ENCODE results near the gene KCNJ1.

KCNJ1 gene

DNA sequence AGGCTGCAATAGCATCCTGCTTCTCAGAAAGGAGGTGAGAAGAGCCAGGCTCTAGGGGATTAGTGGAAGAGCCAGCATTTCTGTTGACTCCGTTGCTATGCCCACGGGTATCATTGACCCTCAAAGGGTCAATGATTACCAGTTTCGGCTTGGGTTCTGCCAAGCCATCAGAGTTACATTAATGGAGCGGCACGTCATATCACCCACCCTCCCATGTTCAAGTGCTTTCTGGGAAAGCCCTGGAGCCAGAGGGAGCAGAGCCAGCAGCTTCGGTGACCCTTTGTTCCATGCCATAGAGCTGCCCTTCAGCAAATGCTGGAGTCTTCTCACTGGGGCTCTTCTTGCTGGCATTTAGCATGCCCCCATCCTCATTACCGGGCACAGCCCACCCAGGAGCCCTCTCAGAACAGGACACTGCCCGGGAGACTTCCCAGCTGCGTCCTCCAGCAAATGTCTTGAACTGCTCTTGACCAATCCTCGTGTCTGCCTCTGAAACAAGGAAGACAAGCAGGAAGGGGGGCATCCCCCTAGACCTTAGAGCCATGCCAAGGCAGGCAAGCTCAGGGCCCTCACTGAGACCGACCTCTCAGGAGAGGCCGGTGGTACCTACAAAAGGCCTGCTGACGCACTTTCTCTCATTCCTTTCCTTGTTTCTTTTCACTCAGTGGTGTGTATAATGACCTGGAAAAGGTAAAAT lies 14.6 kb downstream of the KCNJ1 start:
- no peak for DNase-seq (ENCODE audit: low read depth, low spot score)

DNA sequence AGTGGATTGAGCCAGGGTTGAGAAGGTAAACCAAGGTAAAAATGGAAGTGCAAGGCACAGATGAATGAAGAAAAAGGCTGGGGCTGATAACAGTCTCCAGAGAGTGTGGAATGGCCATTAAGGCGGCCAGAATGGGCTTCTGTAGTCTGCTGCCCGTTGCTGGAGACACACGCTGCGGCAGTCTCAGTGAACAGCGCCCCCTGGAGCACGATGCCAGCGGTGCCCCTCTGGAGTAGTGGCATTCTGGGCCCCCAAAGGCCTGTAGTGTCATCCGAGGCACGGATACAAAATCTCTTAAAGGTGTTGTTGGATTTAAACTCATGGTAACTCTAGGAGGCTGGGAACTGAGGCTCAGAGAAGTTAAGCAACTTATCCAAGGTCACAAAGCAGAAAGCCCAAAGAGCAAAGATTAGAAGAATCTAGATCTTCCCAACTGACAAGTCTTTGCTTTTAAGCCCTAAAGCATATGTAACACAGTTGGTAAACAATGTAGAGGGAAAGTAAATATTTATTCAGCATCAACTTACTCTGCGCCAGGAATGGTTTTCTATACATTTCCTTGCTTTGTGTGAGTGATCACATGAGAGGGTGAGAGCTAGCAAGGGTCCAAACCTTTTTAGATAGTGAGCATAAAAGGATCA lies 18.2 kb downstream of the KCNJ1 start:
- DNase-seq (ENCODE audit: low read depth, low spot score) = no peak

DNA sequence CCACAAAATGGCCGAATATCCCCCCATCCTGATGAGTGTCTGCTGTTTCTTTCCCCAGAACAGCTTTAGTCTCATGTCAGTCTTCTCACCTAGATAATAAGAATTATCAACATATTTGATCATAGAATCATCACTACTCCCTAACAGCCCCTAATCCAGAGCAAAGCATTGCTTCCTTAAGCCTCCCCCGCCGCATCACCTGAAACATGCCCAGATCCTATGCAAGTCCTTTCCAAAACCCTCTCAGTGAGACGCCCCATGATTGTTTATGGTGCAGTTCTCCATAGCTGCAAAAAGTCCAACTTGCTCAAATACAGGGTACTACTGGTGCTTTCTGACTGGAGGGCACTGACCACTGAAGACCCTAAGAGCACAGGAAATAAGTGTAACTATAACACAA lies 20.1 kb downstream of the KCNJ1 start:
- no peak for DNase-seq (ENCODE audit: low read depth, low spot score)

DNA sequence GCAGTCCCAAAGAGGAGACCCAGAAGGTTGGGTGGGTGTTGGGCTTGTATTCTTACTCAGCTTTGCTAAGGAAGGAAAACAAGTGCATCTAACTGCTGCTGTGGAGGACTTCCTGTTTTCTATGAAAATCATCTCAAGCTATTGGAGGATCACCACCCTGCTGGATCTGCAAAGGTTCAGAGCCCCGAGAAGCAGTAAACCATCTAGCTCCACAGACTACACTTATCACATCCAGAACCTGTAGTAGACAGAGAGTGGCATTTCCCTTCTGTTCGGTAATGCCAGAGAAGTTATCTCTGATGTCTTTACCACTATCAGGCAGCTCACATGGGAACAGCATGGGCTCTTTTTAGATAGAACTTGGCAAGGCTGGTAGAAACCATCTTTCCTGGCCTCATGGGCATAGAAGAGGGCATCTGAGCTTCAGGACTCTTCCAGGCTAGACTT lies 21.7 kb downstream of the KCNJ1 start:
- no peak for DNase-seq (ENCODE audit: low read depth, low spot score)

DNA sequence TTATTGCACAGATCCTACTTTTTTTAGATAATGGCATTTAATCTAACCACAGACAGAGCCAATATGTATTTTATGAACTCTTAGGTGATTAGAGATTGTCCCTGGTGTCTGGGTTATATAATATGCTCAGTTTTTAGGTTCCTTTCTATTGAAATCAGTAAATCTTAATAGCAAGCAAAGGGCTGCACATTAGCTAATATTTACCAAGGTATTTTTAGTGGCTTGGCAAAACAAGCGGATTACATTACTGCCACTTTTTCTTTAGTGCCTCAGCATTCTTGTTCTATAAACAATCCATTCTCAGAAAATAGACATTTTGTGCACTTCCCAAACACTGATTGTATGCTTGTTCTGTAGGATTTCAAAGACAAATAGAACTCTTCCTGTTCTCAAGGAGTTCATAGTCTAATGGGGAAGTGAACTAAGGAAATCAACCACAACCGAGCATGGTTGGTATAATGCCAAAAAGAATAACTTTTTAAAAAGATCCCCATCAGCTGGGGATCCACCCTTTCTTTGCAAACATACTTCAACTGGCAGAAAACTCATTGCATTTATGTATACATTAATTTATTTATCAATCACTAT lies 23.8 kb downstream of the KCNJ1 start:
- no peak for DNase-seq (ENCODE audit: low read depth, low spot score)

- no peak for DNase-seq (ENCODE audit: low read depth, low spot score)
Measured at GRCh38 chr11:128841461-128842072, 25.5 kb downstream of the KCNJ1 start.

GRCh38 chr11:128840783-128841182 lies 26.3 kb downstream of the KCNJ1 start:
- no peak for DNase-seq (ENCODE audit: low read depth, low spot score)

DNA sequence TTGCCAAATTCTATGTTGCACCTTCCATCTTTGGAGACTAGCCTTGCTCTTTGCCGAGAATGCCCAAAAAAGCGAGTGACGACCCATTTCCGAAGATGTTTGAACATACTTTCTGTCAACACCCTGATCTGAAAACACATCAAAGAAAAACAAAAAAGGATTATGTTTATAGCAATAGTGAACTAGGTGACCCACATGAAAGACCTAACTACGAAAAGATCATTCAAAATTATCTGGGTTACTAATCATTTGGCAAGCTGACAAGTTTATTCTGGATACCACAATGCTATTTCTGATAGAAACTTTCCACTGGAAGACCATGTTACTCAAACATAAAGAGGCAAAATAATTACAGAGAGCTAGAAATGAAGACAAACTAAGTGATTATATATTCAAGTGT lies 27.0 kb downstream of the KCNJ1 start:
- no peak for DNase-seq (ENCODE audit: low read depth, low spot score)

DNA sequence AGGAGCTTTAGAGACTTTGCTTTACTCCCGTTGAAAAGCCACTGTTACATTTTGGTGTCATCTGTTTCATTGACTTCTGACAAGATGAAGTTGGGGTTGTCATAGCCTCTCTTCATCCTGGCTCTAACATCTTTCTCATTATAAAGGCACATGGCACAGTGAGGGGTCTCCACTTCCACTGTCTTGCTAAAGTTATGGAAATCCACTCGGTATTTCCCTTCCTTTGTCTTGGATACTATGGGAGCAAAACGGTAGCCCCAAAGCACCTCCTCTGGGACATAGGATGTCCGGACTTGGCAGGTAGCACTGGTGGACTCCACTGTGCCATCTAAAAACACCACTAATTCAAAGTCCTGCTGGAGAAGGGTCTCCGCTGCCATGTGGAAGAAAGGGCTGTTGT lies 28.0 kb downstream of the KCNJ1 start:
- no peak for DNase-seq (ENCODE audit: low read depth, low spot score)

DNA sequence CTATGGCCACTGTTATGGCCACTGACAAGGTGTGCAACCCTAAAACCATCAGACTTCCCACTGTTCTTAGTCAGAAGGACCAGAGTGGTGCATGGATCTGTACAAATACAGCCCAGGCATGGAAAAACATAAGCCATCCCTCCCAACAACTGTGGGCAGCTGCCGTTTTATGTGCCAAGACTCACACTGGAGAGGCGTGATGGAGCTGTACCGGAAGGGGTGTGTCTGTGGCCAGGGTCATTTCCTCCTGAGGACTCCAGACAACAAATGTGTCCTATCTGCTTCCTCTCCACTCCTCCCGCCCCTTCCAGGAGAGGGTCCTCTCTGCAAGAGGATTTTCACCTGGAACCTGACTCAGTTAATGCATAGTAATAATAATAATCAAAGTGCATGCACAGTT lies 29.5 kb downstream of the KCNJ1 start:
- DNase-seq (ENCODE audit: low read depth, low spot score) = no peak

DNA sequence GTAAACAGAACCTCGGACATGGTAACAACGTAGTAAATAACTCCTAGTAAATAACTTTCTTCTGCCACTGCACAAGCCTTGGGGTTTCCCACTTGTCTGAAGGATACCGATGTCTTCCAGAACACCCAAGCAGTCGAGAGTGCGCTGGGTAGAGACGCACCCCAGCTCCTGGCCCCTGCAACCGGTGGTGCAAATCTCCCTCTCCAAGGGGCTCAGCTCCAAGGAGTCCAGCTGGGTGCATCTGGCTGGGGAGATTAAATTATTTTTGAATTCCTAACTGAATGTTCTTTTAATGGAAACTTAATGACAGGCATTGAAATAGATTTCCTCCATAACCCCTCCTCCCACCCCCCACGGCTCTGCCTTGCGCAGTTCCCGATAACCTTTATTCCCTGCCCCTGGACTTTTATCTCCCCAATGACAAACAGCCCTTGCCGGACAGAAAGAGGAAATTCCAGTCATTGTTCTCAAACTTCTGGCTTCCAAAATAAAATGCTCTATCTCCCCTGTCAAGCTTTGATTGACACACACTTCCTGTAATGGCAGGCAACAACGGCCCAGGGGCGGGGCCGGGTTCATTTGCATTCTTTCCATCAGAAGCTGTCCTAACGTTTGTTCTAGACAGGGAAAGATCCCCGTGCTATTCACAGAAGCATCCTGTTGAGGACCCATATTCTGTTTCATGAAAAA lies 31.2 kb downstream of the KCNJ1 start:
- no peak for DNase-seq (ENCODE audit: low read depth, low spot score)

DNA sequence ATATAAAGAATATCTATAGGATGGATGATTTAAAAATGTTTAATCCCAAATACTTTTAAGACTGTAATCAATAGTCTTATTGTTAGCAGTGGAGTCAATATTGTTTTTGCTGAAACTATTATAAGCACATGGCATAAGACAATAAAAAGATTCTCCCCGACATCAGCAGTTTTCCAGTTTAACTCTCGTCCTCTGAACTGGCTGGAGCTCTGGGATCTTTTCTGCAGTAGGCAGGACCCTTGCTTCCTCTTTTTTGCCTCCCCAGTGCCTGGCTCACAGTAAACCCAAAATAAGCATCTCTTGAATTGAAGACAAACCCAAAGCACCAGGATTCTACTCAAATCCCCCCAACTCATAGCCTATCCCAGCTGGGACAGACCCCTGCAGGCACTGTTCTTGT lies 32.9 kb downstream of the KCNJ1 start:
- no peak for DNase-seq (ENCODE audit: low read depth, low spot score)

DNA sequence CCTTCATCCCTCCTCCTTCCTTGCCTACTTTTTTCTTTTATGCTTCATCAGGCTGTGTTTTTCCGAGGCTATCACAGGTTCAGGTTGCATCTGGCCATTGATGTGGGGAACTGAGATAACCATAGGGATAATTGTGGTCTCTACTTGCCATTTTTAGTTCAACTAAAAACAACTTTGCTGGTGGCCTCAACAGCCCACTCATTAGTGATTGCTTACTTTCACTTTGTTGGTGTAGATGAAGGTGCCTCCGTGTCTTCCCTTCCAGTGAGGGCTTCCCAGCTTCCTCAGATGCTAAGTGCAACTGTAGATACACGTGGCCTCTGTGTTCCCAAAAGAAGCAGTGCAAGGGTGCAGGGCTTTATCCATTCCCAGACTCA lies 35.0 kb downstream of the KCNJ1 start:
- no peak for DNase-seq (ENCODE audit: low read depth, low spot score)

DNA sequence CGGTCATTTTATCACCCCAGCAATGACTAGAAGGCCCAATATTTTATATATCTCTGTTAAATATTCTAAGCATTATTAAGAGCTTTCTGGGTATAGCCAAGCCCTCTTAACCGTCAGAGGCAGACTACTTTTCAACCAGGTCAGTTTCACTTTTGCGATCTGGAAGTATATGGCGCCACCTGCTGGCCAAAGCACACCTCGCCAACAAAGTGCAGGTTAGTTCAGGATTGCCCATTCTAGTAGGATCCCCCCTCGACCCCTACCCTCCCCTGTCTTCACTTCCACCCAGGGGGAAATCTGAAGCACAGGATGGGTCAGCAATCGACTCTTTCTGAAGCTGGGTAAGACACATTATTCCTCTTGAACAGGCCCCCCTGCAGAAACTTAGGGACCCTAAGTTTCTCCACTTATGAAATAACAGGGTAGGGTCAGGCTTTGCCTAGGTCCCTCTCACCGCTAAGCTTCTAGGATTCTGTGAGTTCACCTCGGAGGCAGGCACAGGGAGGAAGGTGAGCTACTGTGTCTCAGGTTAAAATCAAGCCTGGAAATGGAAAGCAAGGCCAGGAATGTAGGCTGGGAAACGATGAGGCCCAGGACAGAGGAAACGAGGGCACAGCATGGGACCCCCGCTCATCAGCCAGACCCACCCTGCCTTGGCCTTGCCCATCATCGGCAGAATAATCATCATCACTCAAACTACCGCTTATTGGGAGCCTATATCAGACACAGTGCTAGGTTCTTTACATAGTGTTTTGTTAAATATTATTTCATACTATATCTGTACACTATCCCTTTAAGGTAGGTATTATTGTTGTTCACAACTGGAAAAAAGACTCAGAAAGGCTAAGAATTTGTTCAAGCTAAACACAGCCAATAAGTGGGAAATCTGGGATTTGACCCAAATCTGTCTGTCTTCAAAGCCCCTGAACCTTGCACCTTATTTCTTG lies 35.6 kb downstream of the KCNJ1 start:
- peak; percentile 53 for DNase-seq (ENCODE audit: low read depth, low spot score)

DNA sequence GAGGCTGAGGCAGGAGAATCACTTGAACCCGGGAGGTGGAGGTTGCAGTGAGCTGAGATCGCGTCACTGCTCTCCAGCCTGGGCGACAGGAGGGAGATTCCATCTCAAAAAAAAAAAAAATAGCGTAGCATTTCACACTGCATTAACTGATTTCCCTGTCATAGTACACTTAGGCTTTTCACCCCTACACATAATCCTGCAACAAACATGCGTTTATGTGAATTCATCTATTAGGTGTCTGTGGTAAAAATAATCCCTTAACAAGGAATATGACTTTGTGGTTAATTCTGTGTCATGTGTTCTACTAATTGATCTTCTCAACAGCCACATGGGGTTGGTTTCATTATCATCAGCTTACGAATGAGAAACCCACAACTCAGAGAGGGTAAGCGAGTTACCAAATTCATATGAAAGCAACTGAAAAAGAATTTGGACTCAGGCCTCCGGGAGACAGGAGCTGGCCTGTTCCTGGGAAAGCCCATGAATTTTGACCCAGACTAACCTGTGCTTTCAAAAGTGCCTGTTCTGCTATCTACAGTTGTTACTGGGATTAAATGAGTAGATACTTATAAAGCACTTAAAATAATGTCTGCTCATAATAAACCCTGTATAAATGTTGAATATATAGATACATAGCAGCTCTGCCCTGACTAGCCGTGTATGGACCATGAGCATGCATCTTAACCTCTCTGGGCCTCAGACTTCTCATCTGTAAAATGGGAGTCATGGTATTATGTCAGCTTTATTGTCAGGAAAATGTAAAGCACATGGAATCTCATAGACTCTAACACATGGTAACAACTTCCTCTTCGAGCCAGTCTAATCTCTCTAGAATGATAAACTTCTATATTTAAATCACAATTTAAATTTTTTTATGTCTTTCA lies 36.6 kb downstream of the KCNJ1 start:
- DNase-seq (ENCODE audit: low read depth, low spot score) = no peak

DNA sequence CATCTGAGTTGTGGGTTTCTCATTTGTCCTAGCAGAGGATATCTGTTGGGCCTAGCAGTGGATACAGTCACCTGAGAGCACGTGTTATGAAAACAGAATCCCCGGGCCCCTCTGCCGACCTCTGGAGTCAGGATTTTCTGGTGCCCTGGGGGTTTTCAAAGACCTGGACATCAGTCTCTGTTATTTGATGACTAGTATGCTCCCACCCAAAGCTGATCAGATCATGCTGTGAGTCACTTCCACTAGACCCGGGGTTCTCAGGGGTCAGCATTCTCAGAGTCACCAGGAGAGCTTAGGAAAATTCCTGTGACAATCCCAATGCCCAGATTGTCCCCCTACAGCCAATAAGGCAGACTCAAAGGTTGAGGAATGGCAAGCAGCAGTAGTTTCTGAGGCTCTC lies 38.7 kb downstream of the KCNJ1 start:
- no peak for DNase-seq (ENCODE audit: low read depth, low spot score)

DNA sequence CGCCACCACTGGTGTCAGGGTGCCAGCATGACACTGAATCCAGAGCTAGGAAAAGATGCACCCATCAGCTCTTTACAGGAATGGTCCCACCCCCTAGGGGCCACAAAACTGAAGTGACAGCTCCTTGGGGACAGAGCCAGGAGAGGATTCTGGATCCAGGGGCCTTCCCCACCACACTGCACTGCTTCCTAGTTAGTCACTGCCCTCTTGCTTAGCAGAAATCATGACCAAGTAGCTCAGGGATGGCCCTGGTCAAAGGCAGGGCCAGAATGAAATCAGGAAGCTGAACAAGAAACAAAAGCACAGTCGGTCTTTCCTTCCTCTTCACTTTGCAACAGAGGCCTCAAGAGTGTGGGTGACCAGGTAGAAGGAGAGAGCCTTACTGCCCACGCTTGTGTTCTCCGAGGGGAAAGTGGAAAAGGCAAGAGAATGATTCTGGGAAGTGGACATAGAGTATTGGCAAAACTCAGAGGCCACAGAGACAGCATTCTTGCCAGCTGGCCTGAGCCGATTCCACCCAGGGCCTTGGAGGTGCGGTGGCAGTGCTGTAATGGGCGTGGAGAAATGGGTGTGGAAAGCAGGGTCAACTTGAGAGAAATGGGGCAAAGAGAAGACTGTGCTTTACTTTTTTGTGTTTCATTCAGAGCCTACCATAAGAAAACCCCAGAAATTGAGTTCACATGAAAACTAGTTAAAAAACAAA lies 39.8 kb downstream of the KCNJ1 start:
- DNase-seq (ENCODE audit: low read depth, low spot score) = no peak

- no peak for DNase-seq (ENCODE audit: low read depth, low spot score)
Measured at GRCh38 chr11:128825050-128825784, 41.9 kb downstream of the KCNJ1 start.

All from brain pericyte (primary cell).